Right lobe of liver (tissue), 6 donors: Measurements from ENCODE around the gene DRD1. TPM values are rescaled to one million over a fixed set of nuclear protein-coding genes. Genes with fewer than 3 reads are reported as not detected.

Source experiments
- ATAC-seq, 4 donors: fragments of 200-7000 bp; cut with Tn5 transposase; one replicate each; pipeline ENCODE4 v1.9.1; 2020; ENCODE audit warnings: mild to moderate bottlenecking in 4 of 4, moderate library complexity in 4 of 4
- DNase-seq, 3 donors: peaks; one replicate each; pipeline ENCODE4 v3.0.0-alpha.2; 2020
- H3K27ac ChIP-seq, 3 donors: fragments of 200-600 bp; one replicate each; pipeline ENCODE4 v1.8.0; 2022
- H3K27me3 ChIP-seq, 2 donors: fragments of 200-600 bp; one replicate each; pipeline ENCODE4 v1.8.0; 2022
- H3K36me3 ChIP-seq, 4 donors: fragments of 200-600 bp; sonication (generic) in 1 of 4; one replicate each; pipeline versions ENCODE4 v1.5.1 to v1.8.0; 2017 to 2022; ENCODE audit warnings: control low read depth in 1 of 4
- H3K4me1 ChIP-seq, 4 donors: fragments of 200-600 bp; sonication (generic) in 1 of 4; one replicate each; pipeline versions ENCODE4 v1.5.1 to v1.8.0; 2017 to 2022; ENCODE audit warnings: control low read depth in 1 of 4
- H3K4me3 ChIP-seq, 3 donors: fragments of 200-600 bp; one replicate each; pipeline ENCODE4 v1.8.0; 2022
- H3K9me3 ChIP-seq, 4 donors: fragments of 200-600 bp; sonication (generic) in 1 of 4; one replicate each; pipeline versions ENCODE4 v1.5.1 to v1.8.0; 2017 to 2022; ENCODE audit warnings: control low read depth in 1 of 4
- POLR2A ChIP-seq: fragments of 450-650 bp; IDR thresholded peaks from one replicate; pipeline ENCODE4 v1.6.1; 2017; ENCODE audit warnings: antibody characterized with exemption, mild to moderate bottlenecking
- WGBS: methylation state at CpG from one replicate; pipeline ENCODE4 v1.1.6; 2018; ENCODE audit warnings: low coverage, low lambda C conversion rate; ENCODE audit not compliant: insufficient coverage; ENCODE audit errors: missing lambda C conversion rate; 5-methylcytosine and 5-hydroxymethylcytosine counted together
- intact Hi-C, 2 donors: fragments of 100-400 bp; cut with DNase I; formaldehyde crosslinking; loops; one replicate each; pipeline versions ENCODE4 v1.11.2 to v1.14.1; 2022
- total RNA-seq, 6 experiments: library from RNA; depleted of rRNA in 2 of 6; stranded (reverse); fragments of >200 nt in 2 of 6; fragmentation: NEBNext Ultra II Directional in 3 of 6; extraction: Animal tissue kit (Norgen Biotek cat#: 25700) in 3 of 6; gene quantifications; one replicate each; pipeline versions ENCODE4 v1.1.0 to v1.2.4, GENCODE V29; 2016 to 2023
- TF ChIP-seq, protein P1 (sequence below), 4 donors: fragments of 200-600 bp in 3 of 4; fragments of 450-650 bp in 1 of 4; IDR thresholded peaks; one replicate each; pipeline versions ENCODE4 v1.5.1 to v1.8.0; 2016 to 2022; ENCODE audit warnings: antibody characterized with exemption in 4 of 4, mild to moderate bottlenecking in 2 of 4
- donor health status: DM: no; HTN: yes; CAD: no.
- donor health status: DM: no; HTN: no; CAD: no.
- donor health status: DM: no; HTN: no; CAD: no.
- donor health status: DM: no; HTN: yes; CAD: no.
- donor health status: DM: no; HTN: yes; CAD: no.

DRD1 gene
- total RNA-seq, 6 experiments from 2014 or later: 0.06 to 0.18 (median 0.15) TPM; not detected in 3

DNA sequence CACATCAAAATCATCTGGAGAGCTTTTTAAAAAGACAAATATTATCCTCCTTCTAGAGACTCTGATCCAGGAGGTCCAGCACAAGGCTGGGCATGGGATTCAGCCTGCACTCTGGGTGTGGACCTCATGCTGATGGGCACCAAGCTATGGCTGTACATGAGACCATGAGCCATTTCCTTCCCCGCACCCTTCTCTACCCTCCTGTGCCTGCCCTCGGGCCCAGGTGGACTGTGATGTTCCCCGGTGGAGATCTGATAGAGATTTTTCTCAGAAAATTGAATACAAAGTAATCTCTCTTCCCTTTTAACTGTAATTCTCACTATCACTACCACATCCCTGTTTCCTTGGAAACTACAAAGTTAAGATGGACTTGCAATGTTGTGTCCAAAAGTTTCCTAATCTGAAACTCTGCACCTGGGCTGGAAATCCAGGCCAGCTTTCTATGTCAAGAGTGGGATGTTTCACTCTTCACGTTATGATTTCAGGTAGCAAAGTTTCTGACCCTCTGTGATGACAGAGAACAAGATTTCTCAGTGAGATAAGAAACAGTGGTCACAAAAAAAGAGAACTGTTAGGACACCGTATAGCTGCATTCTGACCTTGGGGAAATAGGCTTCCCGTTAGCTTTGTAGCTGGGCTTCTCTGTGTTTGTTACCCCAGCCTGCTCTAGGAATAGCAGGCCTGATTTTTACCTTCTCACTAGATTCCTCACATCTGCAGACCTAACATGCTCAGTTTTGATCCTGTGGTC is 45.9 kb upstream of the DRD1 start:
- Histone ChIP-seq H3K36me3 (peaks cover 0 to 32% (median 20%) of the 10 kb centered on the region in 4 donors), H3K9me3 (no peaks in the 10 kb centered on the region), H3K27me3 (no peaks in the 10 kb centered on the region), H3K4me1 (peaks cover 0 to 5% (median 2%) of the 10 kb centered on the region in 4 donors), H3K27ac (no peak overlapping the region), H3K4me3 (no peak overlapping the region)
- 57% methylated on average over 6 of the region's 6 CpGs for WGBS
- TF ChIP-seq, protein P1, sequence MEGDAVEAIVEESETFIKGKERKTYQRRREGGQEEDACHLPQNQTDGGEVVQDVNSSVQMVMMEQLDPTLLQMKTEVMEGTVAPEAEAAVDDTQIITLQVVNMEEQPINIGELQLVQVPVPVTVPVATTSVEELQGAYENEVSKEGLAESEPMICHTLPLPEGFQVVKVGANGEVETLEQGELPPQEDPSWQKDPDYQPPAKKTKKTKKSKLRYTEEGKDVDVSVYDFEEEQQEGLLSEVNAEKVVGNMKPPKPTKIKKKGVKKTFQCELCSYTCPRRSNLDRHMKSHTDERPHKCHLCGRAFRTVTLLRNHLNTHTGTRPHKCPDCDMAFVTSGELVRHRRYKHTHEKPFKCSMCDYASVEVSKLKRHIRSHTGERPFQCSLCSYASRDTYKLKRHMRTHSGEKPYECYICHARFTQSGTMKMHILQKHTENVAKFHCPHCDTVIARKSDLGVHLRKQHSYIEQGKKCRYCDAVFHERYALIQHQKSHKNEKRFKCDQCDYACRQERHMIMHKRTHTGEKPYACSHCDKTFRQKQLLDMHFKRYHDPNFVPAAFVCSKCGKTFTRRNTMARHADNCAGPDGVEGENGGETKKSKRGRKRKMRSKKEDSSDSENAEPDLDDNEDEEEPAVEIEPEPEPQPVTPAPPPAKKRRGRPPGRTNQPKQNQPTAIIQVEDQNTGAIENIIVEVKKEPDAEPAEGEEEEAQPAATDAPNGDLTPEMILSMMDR (IDR thresholded peaks at IDR 0.05): no peak
- no peak for TF ChIP-seq POLR2A
- DNase-seq: no peak
- ATAC-seq: no peak
- intact Hi-C loops: no loop called here

DNA sequence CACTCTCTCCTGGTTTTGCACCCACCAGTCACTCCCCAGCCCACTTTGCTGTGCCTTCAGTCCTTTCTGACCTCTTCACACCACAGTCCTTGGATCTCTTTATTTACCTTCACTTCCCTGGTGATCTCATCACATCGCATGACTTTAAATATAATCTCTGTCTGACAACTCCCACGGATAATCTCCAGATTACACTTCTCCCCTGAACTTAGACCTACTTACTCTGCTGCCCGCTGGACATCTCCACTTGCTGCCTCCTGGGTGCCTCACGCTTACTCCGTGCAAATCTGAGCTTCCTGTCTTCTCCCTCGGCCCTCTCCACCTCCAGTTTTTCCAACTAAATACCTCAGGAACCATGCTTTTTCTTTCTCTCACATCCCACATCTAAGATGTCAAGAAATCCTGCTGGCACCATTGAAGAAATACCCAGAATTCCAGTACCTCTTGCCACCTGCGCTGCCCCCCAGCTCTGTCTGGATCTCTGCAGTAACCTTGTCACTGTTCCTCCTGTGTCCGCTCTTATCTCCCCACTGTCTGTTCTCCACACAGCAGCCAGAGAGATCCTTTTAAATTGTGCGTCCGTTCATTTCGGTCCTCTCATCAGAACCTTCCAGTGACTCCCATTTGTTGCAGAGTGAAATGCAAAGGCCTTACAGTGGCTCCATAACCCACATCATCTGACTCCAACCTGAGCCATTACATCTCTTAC is 43.7 kb upstream of the DRD1 start:
- H3K36me3 ChIP-seq: peaks cover 0 to 12% (median 7%) of the 10 kb centered on the region in 4 donors
- ATAC-seq: peak in 1 of 4 donors; percentile 66
- intact Hi-C loops: no loop called here
- WGBS: 76% methylated on average over 10 of the region's 11 CpGs
- TF ChIP-seq, protein P1 (IDR thresholded peaks at IDR 0.05): no peak
- TF ChIP-seq POLR2A: no peak
- H3K27me3 ChIP-seq: no peaks in the 10 kb centered on the region
- H3K27ac ChIP-seq: no peak overlapping the region
- DNase-seq: no peak
- no peak overlapping the region for H3K4me3 ChIP-seq
- H3K9me3 ChIP-seq: no peaks in the 10 kb centered on the region
- H3K4me1 ChIP-seq: peaks cover 0 to 19% (median 9%) of the 10 kb centered on the region in 4 donors

DNA sequence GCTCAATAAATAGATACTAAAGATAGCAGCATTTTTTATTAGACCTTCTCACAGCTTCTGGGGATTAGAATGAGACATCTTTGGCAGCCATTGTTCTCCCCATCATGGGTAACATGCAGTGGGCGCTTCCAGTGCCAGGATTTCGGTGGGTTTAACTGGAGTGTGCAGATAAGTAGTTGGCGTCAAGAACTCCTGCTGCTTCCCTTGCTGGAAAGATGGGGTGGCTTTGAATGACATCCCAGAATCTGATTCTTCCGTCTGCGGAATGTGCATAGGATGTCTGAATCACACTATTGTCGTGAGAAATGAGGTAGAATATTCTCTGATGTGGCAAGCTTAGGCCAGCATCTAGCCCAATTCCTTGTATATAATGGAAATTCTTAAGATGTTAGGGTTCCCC is 41.6 kb upstream of the DRD1 start:
- WGBS: 94% methylated on average over 6 of the region's 6 CpGs
- no peaks in the 10 kb centered on the region for H3K9me3 ChIP-seq

DNA sequence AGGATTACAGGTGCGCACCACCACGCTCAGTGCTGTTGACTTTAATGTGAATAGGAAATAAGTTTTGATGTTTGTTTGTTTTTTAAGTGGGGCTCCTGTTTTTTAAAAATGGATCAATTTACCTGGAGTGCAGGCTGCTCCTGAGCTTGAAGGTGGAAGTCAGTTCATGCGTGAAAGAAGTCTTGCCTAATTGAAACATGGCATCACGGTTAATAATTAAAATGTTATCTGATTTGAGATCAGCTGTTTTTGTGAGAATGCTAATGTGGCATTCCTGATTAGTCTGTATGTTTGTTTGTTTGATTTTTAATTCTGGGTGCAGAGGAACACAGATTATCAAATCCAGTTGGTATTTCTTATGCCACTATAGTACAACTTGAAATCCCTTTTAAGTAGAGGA is 40.8 kb upstream of the DRD1 start:
- Histone ChIP-seq H3K4me1 (peaks cover 0 to 41% (median 19%) of the 10 kb centered on the region in 4 donors), H3K36me3 (peaks cover 0 to 4% (median 0%) of the 10 kb centered on the region in 4 donors), H3K9me3 (no peaks in the 10 kb centered on the region), H3K27me3 (no peaks in the 10 kb centered on the region), H3K4me3 (no peak overlapping the region), H3K27ac (peak overlapping the region in 1 of 3 donors; percentile 30)
- TF ChIP-seq POLR2A: no peak
- TF ChIP-seq, protein P1 (IDR thresholded peaks at IDR 0.05): no peak
- intact Hi-C loops: no loop called here
- WGBS: 65% methylated on average over 4 of the region's 4 CpGs
- DNase-seq: no peak
- ATAC-seq: peak; percentile 5 to 61 (median 44)

More for the DNA sequence above, 41.6 kb upstream of the DRD1 start:
- TF ChIP-seq, protein P1 (IDR thresholded peaks at IDR 0.05): no peak
- no peak for TF ChIP-seq POLR2A
- intact Hi-C loops: no loop called here
- Histone ChIP-seq H3K27ac (peak overlapping the region in 1 of 3 donors; percentile 30), H3K4me1 (peaks cover 0 to 37% (median 15%) of the 10 kb centered on the region in 4 donors), H3K27me3 (no peaks in the 10 kb centered on the region), H3K4me3 (no peak overlapping the region), H3K36me3 (peaks cover 0 to 4% (median 0%) of the 10 kb centered on the region in 4 donors)
- ATAC-seq: no peak
- DNase-seq: peak in 1 of 3 donors; percentile 26
